NT2/D1 (cell line): ENCODE measurements around the gene SLC2A1.

Experiments
- DNase-seq: peaks from one replicate; pipeline ENCODE4 v3.0.0-alpha.2; 2011; ENCODE audit warnings: low read depth, low spot score
- H3K27me3 ChIP-seq: 2 replicates; pipeline ENCODE4 v1.6.0; 2011; ENCODE audit warnings: mild to moderate bottlenecking; ENCODE audit not compliant: insufficient read length, insufficient read depth
- H3K36me3 ChIP-seq: 2 replicates; pipeline ENCODE4 v1.6.1; 2011; ENCODE audit warnings: mild to moderate bottlenecking, low read length, mixed read lengths; ENCODE audit not compliant: insufficient read depth, insufficient read length
- H3K4me1 ChIP-seq: 2 replicates; pipeline ENCODE4 v1.5.1; 2011; ENCODE audit not compliant: insufficient read depth, insufficient read length
- H3K4me3 ChIP-seq: 2 replicates; pipeline ENCODE4 v1.5.1; 2011; ENCODE audit warnings: low read depth; ENCODE audit not compliant: insufficient read length
- H3K9ac ChIP-seq: 2 replicates; pipeline ENCODE4 v1.6.0; 2011; ENCODE audit warnings: low read depth; ENCODE audit not compliant: insufficient read length
- H3K9me3 ChIP-seq: 2 replicates; pipeline ENCODE4 v1.5.1; 2011; ENCODE audit warnings: mild to moderate bottlenecking, low read length; ENCODE audit not compliant: insufficient read depth
- SUZ12 ChIP-seq: IDR thresholded peaks from 2 replicates; pipeline ENCODE4 v1.6.1; 2011; ENCODE audit not compliant: insufficient read length, insufficient read depth; ENCODE audit errors: extremely low read depth
- YY1 ChIP-seq: IDR thresholded peaks from 2 replicates; pipeline ENCODE4 v1.6.1; 2011; ENCODE audit not compliant: insufficient read length, insufficient read depth
- ZNF274 ChIP-seq: IDR thresholded peaks from 2 replicates; pipeline ENCODE4 v1.6.1; 2011; ENCODE audit warnings: mild to moderate bottlenecking, low read depth, low read length

SLC2A1 gene

DNA sequence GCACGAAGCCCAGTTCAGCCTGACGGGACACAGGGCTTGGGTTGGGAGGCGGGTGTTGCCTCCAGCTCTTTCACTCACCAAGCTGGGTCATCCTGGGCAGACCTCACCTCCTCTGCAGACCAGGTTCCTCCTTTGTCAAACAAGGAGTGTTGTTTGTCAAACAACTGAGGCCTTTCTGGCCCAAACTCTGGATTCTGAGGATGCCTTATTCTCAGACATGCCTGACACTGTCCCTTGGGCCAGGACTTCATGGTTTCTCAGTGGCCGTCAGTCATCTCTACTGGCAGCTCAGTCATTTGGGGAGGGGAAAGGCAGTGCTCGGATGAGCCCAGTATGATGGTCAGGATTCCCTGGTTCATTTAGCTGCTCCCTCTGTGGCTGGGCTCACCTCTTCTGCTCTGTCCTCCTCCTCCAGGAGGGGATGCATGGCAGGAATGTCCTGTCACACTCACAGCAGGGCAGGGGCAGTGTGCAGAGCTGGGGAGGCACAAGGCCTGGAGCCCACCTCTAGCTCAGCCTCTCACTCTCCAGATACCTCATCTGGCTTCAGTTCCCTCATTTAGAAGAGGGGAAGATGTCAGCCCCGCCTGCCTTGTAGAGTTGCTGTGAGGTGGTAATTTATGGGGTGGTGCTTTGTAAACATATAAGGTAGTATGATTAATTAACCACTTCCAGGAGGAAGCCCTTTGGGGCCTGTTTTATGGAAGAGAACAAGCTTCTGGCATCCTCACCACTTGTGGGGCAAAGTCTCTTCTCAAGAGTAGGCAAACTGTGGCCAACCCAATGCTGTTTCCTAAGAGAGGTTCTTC, 20.6 kb downstream of the SLC2A1 start:
- no peak for TF ChIP-seq ZNF274
- no peak for TF ChIP-seq SUZ12
- TF ChIP-seq YY1: no peak
- no peak for DNase-seq
- no peaks in the 10 kb centered on the region for H3K9me3 ChIP-seq
- H3K4me1 ChIP-seq: peaks cover 31% of the 10 kb centered on the region
- peaks cover 100% of the 10 kb centered on the region for H3K36me3 ChIP-seq
- H3K9ac ChIP-seq: no peak overlapping the region
- H3K4me3 ChIP-seq: no peak overlapping the region
- no peaks in the 10 kb centered on the region for H3K27me3 ChIP-seq

DNA sequence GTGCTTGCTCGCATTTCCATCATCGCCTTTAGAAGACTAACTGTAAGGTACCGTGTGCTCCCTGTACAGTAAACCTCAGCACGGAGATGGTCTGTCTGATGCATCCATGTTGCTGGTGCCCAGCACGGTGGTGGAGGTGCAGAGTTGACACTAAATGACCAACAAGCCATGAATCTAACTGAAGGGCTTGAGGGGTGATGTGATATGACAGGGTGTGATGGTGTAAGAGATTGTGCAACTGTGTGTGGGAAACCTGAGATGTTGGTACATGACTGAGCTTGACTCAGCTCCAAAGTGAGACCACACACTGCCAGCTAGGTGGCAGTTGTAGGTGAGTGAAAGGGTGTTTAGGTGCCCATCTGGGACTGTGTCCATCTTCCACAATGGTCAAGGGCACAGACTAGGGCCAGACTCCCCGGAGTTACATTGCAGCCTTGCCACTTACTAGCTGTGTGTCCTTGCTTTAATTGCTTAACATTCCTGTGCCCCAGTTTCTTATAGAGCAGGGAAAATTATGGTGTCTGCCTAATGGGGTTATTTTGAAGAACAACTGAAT, 21.4 kb downstream of the SLC2A1 start:
- TF ChIP-seq YY1 (no peak), ZNF274 (no peak), SUZ12 (no peak)
- H3K4me3 ChIP-seq: no peak overlapping the region
- H3K36me3 ChIP-seq: peaks cover 100% of the 10 kb centered on the region
- no peak overlapping the region for H3K9ac ChIP-seq
- H3K4me1 ChIP-seq: peaks cover 34% of the 10 kb centered on the region
- no peaks in the 10 kb centered on the region for H3K27me3 ChIP-seq
- DNase-seq: no peak
- H3K9me3 ChIP-seq: no peaks in the 10 kb centered on the region

DNA sequence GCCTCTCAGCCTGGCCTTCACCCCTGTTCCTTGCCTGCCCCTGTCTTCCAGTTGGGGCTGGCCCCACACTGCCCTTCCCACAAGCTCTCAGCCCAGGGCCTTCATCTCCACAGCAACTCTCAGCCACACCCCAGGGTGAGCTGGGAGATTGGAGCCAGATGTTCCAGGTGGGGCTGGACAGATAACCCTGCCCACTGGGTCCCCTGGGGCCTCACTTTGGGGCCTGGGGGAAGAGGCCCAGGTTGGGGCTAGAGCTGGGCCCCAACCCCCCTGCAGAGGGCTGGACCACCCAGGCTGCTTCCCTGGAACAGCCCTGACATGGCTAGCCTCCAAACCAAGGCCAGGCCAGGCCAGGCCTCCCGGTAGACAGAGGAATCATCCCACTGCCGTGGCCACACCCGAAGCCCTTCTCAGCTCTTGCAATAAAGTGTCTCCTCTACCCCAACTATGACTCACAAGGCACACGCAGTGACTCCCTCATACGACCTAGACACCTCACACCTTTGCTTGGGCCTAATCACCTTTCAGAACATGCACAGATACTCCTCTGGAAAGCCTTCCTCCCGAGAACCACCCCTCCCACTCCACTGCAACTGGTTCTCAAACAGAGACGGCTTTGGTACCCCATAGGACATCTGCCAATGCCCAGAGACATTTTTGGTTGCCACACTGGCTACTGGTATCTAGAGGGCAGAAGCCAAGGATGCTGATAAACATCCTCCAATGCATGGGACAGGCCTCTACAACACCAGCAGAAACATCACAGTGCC, 22.2 kb downstream of the SLC2A1 start:
- H3K4me3 ChIP-seq: no peak overlapping the region
- H3K9ac ChIP-seq: no peak overlapping the region
- peaks cover 29% of the 10 kb centered on the region for H3K4me1 ChIP-seq
- no peaks in the 10 kb centered on the region for H3K9me3 ChIP-seq
- no peaks in the 10 kb centered on the region for H3K27me3 ChIP-seq
- TF ChIP-seq YY1 (no peak), ZNF274 (no peak), SUZ12 (no peak)
- no peak for DNase-seq
- peaks cover 100% of the 10 kb centered on the region for H3K36me3 ChIP-seq

DNA sequence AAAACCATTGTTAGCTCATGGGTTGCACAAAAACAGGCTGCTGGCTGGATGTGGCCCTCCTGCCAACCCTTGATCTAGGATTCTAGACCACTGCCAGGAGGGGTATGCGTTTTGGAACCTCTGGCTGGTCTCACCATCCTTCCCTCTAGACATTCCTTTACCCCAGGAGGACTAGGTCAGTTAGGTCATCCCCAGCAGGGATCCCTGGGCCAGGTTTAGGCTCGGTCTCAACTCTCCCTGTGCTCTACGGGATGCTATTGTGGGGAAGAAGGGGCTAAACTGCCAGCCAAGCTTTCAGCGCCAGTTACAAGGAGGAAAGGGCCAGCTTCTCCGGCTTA, 22.7 kb downstream of the SLC2A1 start:
- no peak overlapping the region for H3K9ac ChIP-seq
- DNase-seq: no peak
- peaks cover 100% of the 10 kb centered on the region for H3K36me3 ChIP-seq
- H3K4me3 ChIP-seq: no peak overlapping the region
- H3K4me1 ChIP-seq: peaks cover 23% of the 10 kb centered on the region
- no peaks in the 10 kb centered on the region for H3K27me3 ChIP-seq
- TF ChIP-seq YY1 (no peak), SUZ12 (no peak), ZNF274 (no peak)
- H3K9me3 ChIP-seq: no peaks in the 10 kb centered on the region

DNA sequence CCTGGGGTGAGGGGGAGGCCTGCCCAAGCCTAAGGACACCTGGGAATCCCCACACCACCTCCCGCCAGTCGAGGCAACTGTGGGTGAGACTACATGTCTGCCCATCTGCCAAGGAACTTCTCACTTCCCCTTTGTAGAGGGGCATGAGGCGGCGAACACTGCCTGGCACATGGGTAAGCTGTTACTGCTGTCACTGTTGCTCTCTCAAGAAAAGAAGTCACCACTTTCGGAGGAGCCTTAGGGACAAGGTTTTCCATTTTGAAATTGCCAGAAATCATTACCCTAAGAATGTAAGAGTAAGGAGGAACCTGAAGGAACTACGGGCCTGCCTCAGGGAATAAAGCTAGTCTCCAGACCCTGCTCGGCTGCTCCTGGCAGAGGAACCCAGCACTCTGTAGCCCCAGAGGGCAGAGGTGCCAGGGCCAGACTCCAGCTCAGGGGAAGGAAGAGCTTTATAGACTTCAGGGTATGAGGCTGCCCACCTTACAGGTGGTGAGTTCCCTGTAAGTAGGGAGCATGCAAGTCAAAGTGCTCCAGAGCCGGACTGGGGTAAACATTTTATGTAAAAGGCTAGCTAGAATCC, 23.3 kb downstream of the SLC2A1 start:
- Histone ChIP-seq H3K9me3 (no peaks in the 10 kb centered on the region), H3K36me3 (peaks cover 100% of the 10 kb centered on the region), H3K4me3 (no peak overlapping the region), H3K9ac (no peak overlapping the region), H3K27me3 (no peaks in the 10 kb centered on the region), H3K4me1 (peaks cover 21% of the 10 kb centered on the region)
- TF ChIP-seq SUZ12 (no peak), ZNF274 (no peak), YY1 (no peak)
- DNase-seq: no peak

DNA sequence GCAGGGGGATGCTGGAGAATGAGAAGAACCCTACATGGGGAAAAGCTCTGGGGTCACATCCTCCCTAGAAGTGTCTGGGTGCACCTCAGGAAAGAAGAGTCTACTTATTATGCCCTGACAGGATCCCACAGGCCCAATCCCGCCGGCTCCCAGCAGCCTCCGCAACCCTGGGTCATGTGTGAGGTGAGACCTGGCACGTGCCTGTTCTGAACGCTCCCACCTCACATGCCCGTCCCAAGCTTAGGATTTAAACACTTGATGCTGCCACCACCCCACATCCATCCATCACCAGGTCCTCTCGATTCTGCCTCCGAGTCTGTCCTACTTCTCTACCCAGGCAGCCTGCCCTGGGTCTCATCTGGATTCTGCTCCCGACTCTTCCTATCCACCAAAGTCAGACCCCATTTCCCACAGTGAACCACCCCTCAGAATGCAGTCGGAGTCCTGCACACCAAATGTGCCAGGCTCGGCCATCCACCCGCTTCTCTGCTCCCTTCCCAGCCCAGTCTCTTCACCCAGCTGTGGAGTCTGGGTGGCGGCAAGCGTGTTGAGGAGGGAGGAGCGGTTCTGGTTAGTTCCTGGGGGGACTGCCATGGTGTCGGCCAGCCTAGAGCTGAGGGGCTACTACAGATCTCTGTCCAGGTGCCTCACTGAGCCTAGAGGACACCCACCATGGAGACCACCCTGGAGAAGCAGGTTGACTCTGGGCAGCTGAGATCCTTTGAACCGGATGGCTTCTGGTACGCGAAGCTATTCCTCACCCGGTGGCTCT, 23.9 kb downstream of the SLC2A1 start:
- TF ChIP-seq ZNF274: no peak
- no peak for TF ChIP-seq YY1
- no peak for TF ChIP-seq SUZ12
- Histone ChIP-seq H3K4me1 (peaks cover 21% of the 10 kb centered on the region), H3K9ac (no peak overlapping the region), H3K4me3 (no peak overlapping the region), H3K9me3 (no peaks in the 10 kb centered on the region), H3K36me3 (peaks cover 100% of the 10 kb centered on the region), H3K27me3 (no peaks in the 10 kb centered on the region)
- DNase-seq: no peak
